NCI-H1930 (cell line): ENCODE measurements around the gene PWWP2B.
"Not testable (repeated sequence)": the region's sequence is repeated elsewhere in the genome, so short reads cannot be mapped to it uniquely, and the experiment has no call there.

Source experiments
- DNase-seq, 2 experiments: peaks; one replicate each; lab custom pipeline; 2025; lab: John Stamatoyannopoulos, UW

The PWWP2B gene

GRCh38 chr10:132363921-132364593, 32.9 kb upstream of the PWWP2B start:
- no peak for DNase-seq

- DNase-seq = no peak
Observed at GRCh38 chr10:132364594-132364970, 32.4 kb upstream of the PWWP2B start.

GRCh38 chr10:132365102-132365501, 31.9 kb upstream of the PWWP2B start:
- no peak for DNase-seq

- DNase-seq = no peak
Observed at GRCh38 chr10:132366006-132366405, 31.0 kb upstream of the PWWP2B start.

- DNase-seq = no peak
Observed at GRCh38 chr10:132366499-132366898, 30.5 kb upstream of the PWWP2B start.

- no peak for DNase-seq
Observed at GRCh38 chr10:132368391-132368790, 28.6 kb upstream of the PWWP2B start.

- no peak for DNase-seq
Observed at GRCh38 chr10:132368881-132369635, 27.9 kb upstream of the PWWP2B start.

GRCh38 chr10:132369636-132370185, 27.3 kb upstream of the PWWP2B start:
- no peak for DNase-seq

- no peak for DNase-seq
Observed at GRCh38 chr10:132370426-132371340, 26.3 kb upstream of the PWWP2B start.

GRCh38 chr10:132371641-132372081, 25.3 kb upstream of the PWWP2B start:
- no peak for DNase-seq

- DNase-seq = no peak
Observed at GRCh38 chr10:132372516-132373095, 24.4 kb upstream of the PWWP2B start.

- no peak for DNase-seq
Observed at GRCh38 chr10:132373241-132373955, 23.6 kb upstream of the PWWP2B start.

- no peak for DNase-seq
Observed at GRCh38 chr10:132374176-132374575, 22.8 kb upstream of the PWWP2B start.

GRCh38 chr10:132374612-132375011, 22.4 kb upstream of the PWWP2B start:
- no peak for DNase-seq

- DNase-seq = no peak
Observed at GRCh38 chr10:132375116-132375794, 21.7 kb upstream of the PWWP2B start.

- no peak for DNase-seq
Observed at GRCh38 chr10:132375795-132376297, 21.2 kb upstream of the PWWP2B start.

- no peak for DNase-seq
Observed at GRCh38 chr10:132376394-132376851, 20.6 kb upstream of the PWWP2B start.

GRCh38 chr10:132377326-132377725, 19.7 kb upstream of the PWWP2B start:
- no peak for DNase-seq

GRCh38 chr10:132379026-132379425, 18.0 kb upstream of the PWWP2B start:
- not testable (repeated sequence) for DNase-seq

GRCh38 chr10:132380986-132381385, 16.0 kb upstream of the PWWP2B start:
- DNase-seq = not testable (repeated sequence)
